Measurements from ENCODE around the gene IRS1.

Gene IRS1

DNA sequence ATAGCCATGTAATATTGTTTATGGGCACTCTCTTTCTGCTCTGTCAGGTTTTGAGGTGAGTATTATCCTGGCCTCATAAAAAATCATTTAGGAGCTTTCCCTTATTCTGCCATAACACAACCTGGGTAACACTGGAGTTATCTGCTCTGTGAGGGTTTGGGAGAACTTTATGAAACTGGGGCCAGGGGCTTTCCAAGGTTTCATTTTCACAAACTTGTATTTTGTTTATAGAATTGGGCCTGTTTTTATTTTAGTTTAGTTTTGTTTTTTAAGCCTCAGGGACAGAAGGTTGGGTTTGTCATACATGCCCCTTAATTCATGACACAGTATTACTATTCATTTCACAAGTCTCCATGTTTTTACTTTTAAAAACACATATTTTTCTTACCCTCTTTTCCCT, 83.5 kb downstream of the IRS1 start:
- no peak for DNase-seq

- no peak for DNase-seq
Measured at GRCh38 chr2:226715347-226715990, 84.2 kb downstream of the IRS1 start.

DNA sequence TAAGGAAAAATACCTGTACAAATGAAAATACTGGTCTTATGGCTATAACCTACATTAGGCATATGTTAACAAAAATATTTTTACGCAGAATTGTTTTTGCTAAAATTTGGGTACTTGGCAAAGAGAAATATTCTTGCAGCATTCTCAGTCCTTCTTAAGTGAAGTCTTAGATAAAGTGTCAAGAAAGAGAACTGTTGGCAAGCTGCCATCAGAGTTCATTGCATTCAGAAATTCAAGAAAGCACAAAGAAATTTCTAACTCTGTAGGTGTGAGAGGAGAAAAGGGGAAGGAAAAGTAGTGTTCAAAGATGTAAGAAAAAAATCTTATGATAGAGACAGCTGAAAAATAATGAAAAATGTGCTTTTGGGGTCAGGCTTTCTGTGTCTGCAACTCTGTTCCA, 86.7 kb downstream of the IRS1 start:
- DNase-seq: no peak

DNA sequence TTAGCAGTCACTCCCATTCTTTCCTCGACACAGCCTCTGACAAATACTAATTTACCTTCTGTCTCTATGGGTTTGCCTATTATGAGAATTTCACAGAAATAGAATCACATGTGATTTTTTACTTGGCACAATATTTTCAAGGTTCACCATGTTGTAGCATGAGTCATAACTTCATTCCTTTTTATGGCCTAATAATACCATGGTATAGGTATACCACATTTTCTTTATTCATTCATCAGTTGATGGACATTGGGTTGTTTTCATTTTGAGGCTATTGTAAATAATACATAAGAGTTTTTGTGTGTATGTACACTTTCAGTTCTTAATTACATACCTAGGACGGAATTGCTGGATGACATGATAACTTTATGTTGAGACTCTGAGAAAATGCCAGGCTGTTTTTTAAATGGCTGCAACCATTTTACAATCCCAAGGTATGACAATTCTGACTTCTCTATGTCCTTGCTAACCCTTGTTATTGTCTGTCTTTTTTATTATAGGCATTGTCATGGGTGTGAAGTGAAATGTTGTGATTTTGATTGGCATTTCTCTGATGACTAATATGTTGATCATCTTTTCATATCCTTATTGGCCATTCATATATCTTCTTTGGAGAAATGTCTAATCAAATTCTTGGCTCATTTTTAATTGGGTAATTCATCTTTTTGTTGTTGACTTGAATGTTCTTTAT, 87.9 kb downstream of the IRS1 start:
- no peak for DNase-seq

DNA sequence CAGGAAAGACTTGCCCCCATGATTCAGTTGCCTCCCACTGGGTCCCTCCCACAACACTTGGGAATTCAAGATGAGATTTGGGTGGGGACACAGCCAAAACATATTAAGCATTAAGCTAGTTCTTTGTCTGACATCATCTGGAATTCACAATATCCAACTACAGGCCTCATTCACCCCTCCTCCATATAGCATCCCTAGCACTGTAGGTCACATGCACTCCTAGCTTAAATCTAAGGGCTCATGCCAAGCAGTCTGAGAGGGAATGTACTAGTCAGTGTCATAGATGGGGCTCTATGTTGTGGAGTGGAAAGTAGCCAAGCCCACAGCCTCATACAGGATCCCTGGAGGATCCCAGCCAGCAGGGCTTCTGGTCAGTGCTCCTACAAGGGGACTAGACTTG, 92.1 kb downstream of the IRS1 start:
- DNase-seq: no peak

GRCh38 chr2:226705965-226706364, 93.7 kb downstream of the IRS1 start:
- no peak for DNase-seq

DNA sequence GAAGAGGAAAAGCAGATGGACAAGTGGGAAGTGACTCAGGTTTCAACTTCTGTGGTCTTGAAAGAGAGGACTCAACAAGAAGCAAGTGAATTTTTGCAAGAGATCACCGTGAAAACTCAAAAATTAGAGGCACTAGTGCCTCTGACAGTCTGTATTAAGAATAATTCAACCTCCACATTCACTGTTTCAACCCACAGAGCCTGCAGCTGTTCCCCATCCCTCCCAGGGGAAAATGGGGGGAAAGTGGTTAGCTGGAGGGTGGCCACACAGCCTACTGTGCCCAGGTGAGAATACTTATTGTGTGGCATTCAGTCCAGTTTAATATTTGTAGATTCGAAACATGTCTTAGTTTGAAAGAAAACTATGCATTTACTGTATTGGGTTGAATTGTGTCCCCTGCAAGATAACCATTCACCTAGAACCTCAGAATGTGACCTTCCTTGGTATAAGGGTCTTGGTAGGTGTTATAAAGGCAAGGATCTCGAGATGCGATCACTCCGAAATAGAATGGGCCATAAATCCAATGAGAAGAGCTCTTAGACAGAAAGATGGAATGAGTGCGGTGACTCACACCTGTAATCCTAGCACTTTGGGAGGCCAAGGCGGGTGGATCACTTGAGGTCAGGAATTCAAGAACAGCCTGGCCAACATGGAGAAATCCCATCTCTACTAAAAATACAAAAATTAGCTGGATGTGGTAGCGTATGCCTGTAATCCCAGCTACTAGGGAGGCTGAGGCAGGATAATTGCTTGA, 94.3 kb downstream of the IRS1 start:
- no peak for DNase-seq

- no peak for DNase-seq
Measured at GRCh38 chr2:226703514-226703913, 96.1 kb downstream of the IRS1 start.

GRCh38 chr2:226702376-226702775, 97.2 kb downstream of the IRS1 start:
- DNase-seq: no peak

DNA sequence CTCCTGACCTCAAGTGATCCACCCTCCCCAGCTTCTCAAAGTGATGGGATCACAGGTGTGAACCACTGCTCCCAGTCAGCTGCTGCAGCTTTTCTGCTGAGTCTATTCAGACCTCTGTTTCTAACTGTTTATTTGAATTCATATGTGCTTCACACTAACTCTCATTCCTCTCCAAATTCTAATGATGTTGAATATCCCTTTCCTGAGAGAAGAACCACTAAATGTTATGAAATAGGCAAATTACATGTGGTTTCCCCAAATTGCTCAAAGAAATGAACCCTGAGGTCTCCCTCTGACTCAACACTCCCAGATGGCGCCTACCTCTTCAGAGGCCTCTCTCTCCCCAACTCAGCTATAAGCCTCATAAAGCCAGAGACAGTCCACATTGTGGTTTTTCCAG, 98.6 kb downstream of the IRS1 start:
- DNase-seq: no peak

- DNase-seq: peak; percentile 37
Measured at GRCh38 chr2:226699321-226699720, 100.3 kb downstream of the IRS1 start.

GRCh38 chr2:226698671-226699070, 100.9 kb downstream of the IRS1 start:
- no peak for DNase-seq

GRCh38 chr2:226694586-226695284, 104.9 kb downstream of the IRS1 start:
- DNase-seq: no peak

- no peak for DNase-seq
Measured at GRCh38 chr2:226694149-226694548, 105.5 kb downstream of the IRS1 start.

- no peak for DNase-seq
Measured at GRCh38 chr2:226693521-226693920, 106.1 kb downstream of the IRS1 start.

GRCh38 chr2:226692521-226693126, 107.0 kb downstream of the IRS1 start:
- no peak for DNase-seq

DNA sequence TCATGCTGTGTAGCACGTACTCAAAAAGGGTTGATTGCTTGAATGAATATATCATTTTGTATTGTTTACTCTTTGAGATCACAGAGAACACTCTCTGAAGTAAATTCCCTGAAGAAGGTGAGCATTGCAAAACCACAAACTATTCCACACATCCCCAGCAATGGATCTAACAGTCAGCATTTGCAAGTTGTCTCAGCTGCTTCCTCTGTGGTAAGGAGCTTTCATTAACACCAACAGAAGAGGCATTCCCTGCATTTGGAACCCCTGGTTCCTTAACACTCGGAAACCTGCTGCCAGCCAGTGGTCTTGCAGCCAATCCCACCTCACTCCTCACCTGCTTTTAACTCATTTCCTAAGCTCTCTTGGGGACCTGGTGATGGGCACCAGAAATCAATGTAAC, 108.4 kb downstream of the IRS1 start:
- no peak for DNase-seq

DNA sequence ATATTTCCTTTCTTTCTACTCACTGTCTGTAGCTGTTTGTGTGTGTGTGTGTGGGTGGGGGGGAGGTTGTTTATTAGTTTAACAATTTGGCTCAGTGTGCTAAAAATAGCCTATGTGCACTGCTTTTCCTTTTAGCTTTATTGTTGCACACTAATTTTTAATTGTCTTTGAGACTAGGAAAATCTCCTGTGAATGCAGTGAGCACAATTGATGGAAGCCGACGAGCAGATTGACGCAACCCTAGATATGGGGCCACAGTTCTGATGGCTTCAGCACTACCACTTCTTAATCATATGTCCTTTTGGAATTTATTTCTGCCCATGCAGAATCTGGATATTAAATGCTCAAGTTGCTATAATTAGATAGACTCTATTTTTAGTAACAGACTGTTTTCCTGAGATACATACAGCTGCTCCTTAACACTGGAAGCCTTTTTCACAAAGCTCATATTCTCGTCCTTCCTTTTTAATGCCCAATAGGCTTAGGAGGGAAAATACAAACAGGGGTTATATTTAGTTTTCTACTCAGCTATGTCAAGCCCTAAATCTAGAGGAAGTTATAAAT, 109.1 kb downstream of the IRS1 start:
- DNase-seq: no peak

GRCh38 chr2:226687641-226688253, 111.9 kb downstream of the IRS1 start:
- no peak for DNase-seq

DNA sequence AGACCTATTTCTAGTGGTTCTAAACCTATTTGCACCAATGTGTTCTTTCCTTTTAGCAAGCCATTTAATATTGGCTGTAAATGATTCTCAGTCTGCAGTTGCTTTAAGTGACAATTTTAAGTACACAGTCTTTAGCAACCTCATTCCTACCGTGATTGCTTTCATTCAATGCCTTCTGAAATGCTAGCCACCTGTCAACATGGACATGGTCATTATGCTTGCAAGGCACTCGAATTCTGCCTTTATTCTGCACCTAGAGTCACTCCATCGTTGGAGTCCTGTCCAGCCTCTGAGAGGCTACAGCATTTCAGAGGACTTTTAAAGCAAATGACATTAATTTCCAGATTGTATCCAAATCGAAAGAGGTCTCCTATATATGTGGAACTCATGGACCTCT, 115.1 kb downstream of the IRS1 start:
- DNase-seq: no peak

- DNase-seq: no peak
Measured at GRCh38 chr2:226683944-226684562, 115.6 kb downstream of the IRS1 start.

DNA sequence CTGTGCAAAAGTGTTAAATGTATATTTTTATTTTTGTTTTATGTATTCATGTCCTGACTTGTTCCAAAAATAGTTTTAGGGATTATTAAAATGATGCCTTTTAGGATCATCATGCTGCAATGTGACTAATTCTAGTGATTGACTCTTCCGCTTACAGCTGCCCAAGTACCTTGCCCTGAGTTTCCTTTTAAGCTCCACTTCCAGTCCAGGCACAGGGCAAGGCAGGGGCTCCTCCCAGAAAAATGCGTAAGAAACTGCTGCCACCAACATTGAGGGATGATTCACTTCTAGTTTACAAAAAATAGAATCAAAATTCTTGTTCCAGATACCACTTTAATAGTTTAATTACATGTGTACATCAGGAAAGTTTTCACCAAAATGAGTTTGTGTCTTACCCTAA, 116.4 kb downstream of the IRS1 start:
- DNase-seq: no peak
